ENCODE measurements around the gene APOBEC2.

Gene APOBEC2

DNA sequence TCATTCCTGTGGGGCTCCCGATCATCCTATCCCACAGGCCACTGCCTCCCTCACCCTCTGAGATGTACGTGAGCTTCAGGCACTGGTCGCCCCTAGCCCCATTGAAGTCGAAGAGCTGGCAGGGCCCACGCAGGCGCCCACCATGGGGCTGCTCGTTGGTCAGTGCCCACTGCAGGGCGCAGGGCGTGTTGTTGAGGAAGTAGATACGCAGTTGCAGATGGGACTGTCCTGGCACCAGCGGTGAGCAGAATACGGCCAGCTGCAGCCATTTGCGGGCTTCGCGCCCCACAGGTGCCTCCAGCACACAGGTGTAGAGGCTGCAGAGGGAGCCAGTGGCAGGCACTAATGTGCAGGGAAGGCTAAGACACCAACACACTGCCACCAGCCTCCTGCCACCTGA is 20.2 kb upstream of the APOBEC2 start:
- Histone ChIP-seq H3K79me2 (ENCODE audit: insufficient read depth, low read length) (no peaks in the 10 kb centered on the region; the same call in 1 of the 2 replicates), H3K9ac (ENCODE audit: low read depth, low read length, poor library complexity, severe bottlenecking) (no peak overlapping the region), H3K9me3 (ENCODE audit: insufficient read depth, low read depth, low read length) (no peaks in the 10 kb centered on the region), H3K4me2 (ENCODE audit: low read depth, low read length, poor library complexity, severe bottlenecking) (no peak overlapping the region), H3K36me3 (ENCODE audit: insufficient read depth, low read length) (no peaks in the 10 kb centered on the region), H3K4me1 (ENCODE audit: insufficient read depth, low read length, poor library complexity, severe bottlenecking) (peaks cover 7% of the 10 kb centered on the region), H3K4me3 (ENCODE audit: low read length, poor library complexity, severe bottlenecking) (no peak overlapping the region), H3F3A (ENCODE audit: low read depth) (no peaks in the 10 kb centered on the region), H2AFZ (ENCODE audit: low read length) (no peak overlapping the region), H4K20me1 (ENCODE audit: insufficient read depth, low read length, poor library complexity, severe bottlenecking) (no peaks in the 10 kb centered on the region), H3K27me3 (ENCODE audit: insufficient read depth, low read length, poor library complexity, severe bottlenecking) (no peaks in the 10 kb centered on the region), H3K9me2 (replicated peaks; ENCODE audit: low read depth, low read length) (no peaks in the 10 kb centered on the region)
- TF ChIP-seq EZH2phosphoT487 (IDR thresholded peaks at IDR 0.05; ENCODE audit: borderline replicate concordance): no peak
- TF ChIP-seq, protein P1, sequence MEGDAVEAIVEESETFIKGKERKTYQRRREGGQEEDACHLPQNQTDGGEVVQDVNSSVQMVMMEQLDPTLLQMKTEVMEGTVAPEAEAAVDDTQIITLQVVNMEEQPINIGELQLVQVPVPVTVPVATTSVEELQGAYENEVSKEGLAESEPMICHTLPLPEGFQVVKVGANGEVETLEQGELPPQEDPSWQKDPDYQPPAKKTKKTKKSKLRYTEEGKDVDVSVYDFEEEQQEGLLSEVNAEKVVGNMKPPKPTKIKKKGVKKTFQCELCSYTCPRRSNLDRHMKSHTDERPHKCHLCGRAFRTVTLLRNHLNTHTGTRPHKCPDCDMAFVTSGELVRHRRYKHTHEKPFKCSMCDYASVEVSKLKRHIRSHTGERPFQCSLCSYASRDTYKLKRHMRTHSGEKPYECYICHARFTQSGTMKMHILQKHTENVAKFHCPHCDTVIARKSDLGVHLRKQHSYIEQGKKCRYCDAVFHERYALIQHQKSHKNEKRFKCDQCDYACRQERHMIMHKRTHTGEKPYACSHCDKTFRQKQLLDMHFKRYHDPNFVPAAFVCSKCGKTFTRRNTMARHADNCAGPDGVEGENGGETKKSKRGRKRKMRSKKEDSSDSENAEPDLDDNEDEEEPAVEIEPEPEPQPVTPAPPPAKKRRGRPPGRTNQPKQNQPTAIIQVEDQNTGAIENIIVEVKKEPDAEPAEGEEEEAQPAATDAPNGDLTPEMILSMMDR (conservative IDR thresholded peaks at IDR 0.05; ENCODE audit: low read length): no peak

DNA sequence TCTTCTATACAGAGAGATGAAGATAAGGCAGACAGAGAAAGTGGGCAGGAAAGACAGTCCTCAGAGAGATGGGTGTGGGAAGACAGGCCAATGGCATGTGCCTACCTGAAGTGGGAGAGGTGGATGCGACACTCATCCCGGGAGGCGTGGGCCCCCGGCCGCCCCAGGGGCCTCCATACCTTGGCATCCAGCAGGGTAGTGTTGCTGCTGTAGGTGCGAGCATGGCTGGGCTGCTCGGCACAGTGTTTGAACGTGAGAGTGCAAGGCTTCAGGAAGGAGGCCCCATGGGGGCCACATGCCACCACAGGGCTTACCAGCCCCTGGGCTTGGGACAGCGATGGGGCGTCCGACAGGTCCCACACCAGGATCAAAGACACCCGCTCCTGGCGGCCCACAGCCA is 19.2 kb upstream of the APOBEC2 start:
- Histone ChIP-seq H3K79me2 (ENCODE audit: insufficient read depth, low read length) (no peaks in the 10 kb centered on the region; the same call in 1 of the 2 replicates), H2AFZ (ENCODE audit: low read length) (no peak overlapping the region), H3K9me3 (ENCODE audit: insufficient read depth, low read depth, low read length) (no peaks in the 10 kb centered on the region), H3K9ac (ENCODE audit: low read depth, low read length, poor library complexity, severe bottlenecking) (no peak overlapping the region), H3K36me3 (ENCODE audit: insufficient read depth, low read length) (no peaks in the 10 kb centered on the region), H4K20me1 (ENCODE audit: insufficient read depth, low read length, poor library complexity, severe bottlenecking) (no peaks in the 10 kb centered on the region), H3K4me1 (ENCODE audit: insufficient read depth, low read length, poor library complexity, severe bottlenecking) (peaks cover 7% of the 10 kb centered on the region), H3K4me3 (ENCODE audit: low read length, poor library complexity, severe bottlenecking) (no peak overlapping the region), H3K9me2 (replicated peaks; ENCODE audit: low read depth, low read length) (no peaks in the 10 kb centered on the region), H3K27me3 (ENCODE audit: insufficient read depth, low read length, poor library complexity, severe bottlenecking) (no peaks in the 10 kb centered on the region), H3K4me2 (ENCODE audit: low read depth, low read length, poor library complexity, severe bottlenecking) (no peak overlapping the region), H3F3A (ENCODE audit: low read depth) (no peaks in the 10 kb centered on the region)
- no peak for TF ChIP-seq EZH2phosphoT487 (IDR thresholded peaks at IDR 0.05; ENCODE audit: borderline replicate concordance)
- TF ChIP-seq, protein P1 (conservative IDR thresholded peaks at IDR 0.05; ENCODE audit: low read length): no peak

DNA sequence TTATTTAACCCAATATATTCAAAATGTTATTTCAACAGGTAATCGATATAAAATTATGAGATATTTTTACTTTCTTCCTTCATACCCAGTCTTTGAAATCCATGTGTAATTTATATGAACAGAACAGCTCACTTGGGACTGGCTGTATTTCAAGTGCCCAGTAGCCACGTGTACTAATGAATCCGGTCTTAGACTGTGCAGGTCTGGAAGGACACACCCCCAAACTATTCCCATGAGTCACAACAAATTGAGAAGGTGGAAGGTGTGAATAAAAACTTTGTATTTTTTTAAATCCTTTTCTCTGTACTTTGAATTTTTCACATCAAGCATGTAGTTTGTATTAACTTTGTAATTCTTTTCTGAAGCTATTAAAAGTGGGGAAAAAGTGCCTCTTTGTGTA is 16.8 kb upstream of the APOBEC2 start:
- H3K4me2 ChIP-seq (ENCODE audit: low read depth, low read length, poor library complexity, severe bottlenecking): no peak overlapping the region
- TF ChIP-seq EZH2phosphoT487 (IDR thresholded peaks at IDR 0.05; ENCODE audit: borderline replicate concordance): no peak
- TF ChIP-seq, protein P1 (conservative IDR thresholded peaks at IDR 0.05; ENCODE audit: low read length): no peak
- H3K9me3 ChIP-seq (ENCODE audit: insufficient read depth, low read depth, low read length): no peaks in the 10 kb centered on the region
- H3K9me2 ChIP-seq (replicated peaks; ENCODE audit: low read depth, low read length): no peaks in the 10 kb centered on the region
- no peaks in the 10 kb centered on the region for H4K20me1 ChIP-seq (ENCODE audit: insufficient read depth, low read length, poor library complexity, severe bottlenecking)
- H3K36me3 ChIP-seq (ENCODE audit: insufficient read depth, low read length): no peaks in the 10 kb centered on the region
- no peaks in the 10 kb centered on the region for H3K27me3 ChIP-seq (ENCODE audit: insufficient read depth, low read length, poor library complexity, severe bottlenecking)
- H2AFZ ChIP-seq (ENCODE audit: low read length): no peak overlapping the region
- H3K4me3 ChIP-seq (ENCODE audit: low read length, poor library complexity, severe bottlenecking): no peak overlapping the region
- peaks cover 10% of the 10 kb centered on the region for H3K4me1 ChIP-seq (ENCODE audit: insufficient read depth, low read length, poor library complexity, severe bottlenecking)
- no peak overlapping the region for H3K9ac ChIP-seq (ENCODE audit: low read depth, low read length, poor library complexity, severe bottlenecking)
- no peaks in the 10 kb centered on the region for H3K79me2 ChIP-seq (ENCODE audit: insufficient read depth, low read length)
- H3F3A ChIP-seq (ENCODE audit: low read depth): no peaks in the 10 kb centered on the region

All from Loucy (cell line).